Psoas muscle (tissue), 8 donors: Measurements from ENCODE around the gene SP4. TPM values are rescaled to one million over a fixed set of nuclear protein-coding genes. Genes with fewer than 3 reads are reported as not detected.

Source experiments
- ATAC-seq, 4 donors: fragments of 200-7000 bp; cut with Tn5 transposase; one replicate each; pipeline ENCODE4 v1.9.1; 2020; ENCODE audit warnings: moderate library complexity in 3 of 4, mild to moderate bottlenecking in 2 of 4
- DNase-seq, 2 donors: peaks; one replicate each; pipeline ENCODE4 v3.0.0-alpha.2; 2020
- H3K27ac ChIP-seq: fragments of 200-600 bp; one replicate; pipeline ENCODE4 v1.8.0; 2022
- H3K27me3 ChIP-seq, 3 donors: fragments of 200-600 bp in 1 of 3; one replicate each; pipeline versions ENCODE4 v1.6.1 to v1.8.0; 2013 to 2022; ENCODE audit warnings: low read length in 2 of 3, mild to moderate bottlenecking in 2 of 3, moderate library complexity in 1 of 3; ENCODE audit not compliant: insufficient read depth in 3 of 3
- H3K36me3 ChIP-seq, 2 donors: fragments of 200-600 bp in 1 of 2; one replicate each; pipeline versions ENCODE4 v1.6.1 to v1.8.0; 2013 to 2022; ENCODE audit warnings: low read depth in 1 of 2, mild to moderate bottlenecking in 1 of 2, moderate library complexity in 1 of 2; ENCODE audit not compliant: insufficient read depth in 1 of 2
- H3K4me1 ChIP-seq: fragments of 200-600 bp; one replicate; pipeline ENCODE4 v1.8.0; 2022
- H3K4me3 ChIP-seq: fragments of 200-600 bp; one replicate; pipeline ENCODE4 v1.8.0; 2022; ENCODE audit warnings: mild to moderate bottlenecking
- H3K9me3 ChIP-seq: fragments of 200-600 bp; one replicate; pipeline ENCODE4 v1.8.0; 2022
- CTCF ChIP-seq: fragments of 200-600 bp; IDR thresholded peaks from one replicate; pipeline ENCODE4 v1.8.0; 2022; ENCODE audit warnings: antibody characterized with exemption
- WGBS, 3 donors: extraction: QIAGEN DNeasy Blood & Tissue Kit; methylation state at CpG; one replicate each; pipeline versions ENCODE4 v1.1.6 to v1.1.7; 2013; 5-methylcytosine and 5-hydroxymethylcytosine counted together
- intact Hi-C, 2 donors: fragments of 100-400 bp; cut with DNase I; formaldehyde crosslinking; loops; one replicate each; pipeline versions ENCODE4 v1.11.0 to v1.14.2; 2022
- polyA plus RNA-seq, 3 donors: library from polyadenylated mRNA; stranded (reverse); fragments of 200-250 nt; gene quantifications; one replicate each; pipeline ENCODE4 v1.2.3, GENCODE V29; 2013
- total RNA-seq, 4 donors: library from RNA; stranded (reverse); fragmentation: NEBNext Ultra II Directional in 2 of 4; extraction: Animal tissue kit (Norgen Biotek cat#: 25700) in 2 of 4; gene quantifications; one replicate each; pipeline versions ENCODE4 v1.2.1 to v1.2.4, GENCODE V29; 2021 to 2023
- donor health status: healthy with polysubstance abuse.
- donor health status: DM: no; HTN: no; CAD: no; lungs with moderate emphysema.
- donor health status: Bipolar disorder and iron deficiency.
- donor health status: healthy.
- donor health status: DM: yes; HTN: yes; CAD: no.
- donor health status: DM: no; HTN: no; CAD: no.
- donor health status: DM: no; HTN: no; CAD: no.
- donor health status: DM: yes; HTN: yes; CAD: no.

SP4 gene
- total and polyA plus RNA-seq, 7 donors = 1.5 to 7.4 (median 5.7) TPM

- Histone ChIP-seq H3K4me3 (no peak overlapping the region), H3K27me3 (no peaks in the 10 kb centered on the region), H3K36me3 (no peaks in the 10 kb centered on the region), H3K27ac (no peak overlapping the region), H3K9me3 (no peaks in the 10 kb centered on the region), H3K4me1 (no peaks in the 10 kb centered on the region)
- DNase-seq (no peak), ATAC-seq (no peak)
- intact Hi-C loops = no loop called here
- TF ChIP-seq CTCF = no peak
These were observed 69.2 kb downstream of the SP4 start for GRCh38 chr7:21497072-21497471.

GRCh38 chr7:21500117-21500832 lies 72.4 kb downstream of the SP4 start:
- ATAC-seq (no peak), DNase-seq (no peak)
- intact Hi-C loops = loop anchor here in 1 of 2 donors (10.0 kb wide), 1 partner anchor 75 kb away; the partner anchor contains the start of gene SP4
- no peaks in the 10 kb centered on the region for H3K36me3 ChIP-seq
- H3K27ac ChIP-seq = no peak overlapping the region
- no peaks in the 10 kb centered on the region for H3K27me3 ChIP-seq
- no peaks in the 10 kb centered on the region for H3K4me1 ChIP-seq
- H3K9me3 ChIP-seq = no peaks in the 10 kb centered on the region
- TF ChIP-seq CTCF = no peak
- H3K4me3 ChIP-seq = no peak overlapping the region
- WGBS, 3 donors = 79 to 82% (median 81%) methylated on average over 6 of the region's 6 CpGs

GRCh38 chr7:21504021-21504420 lies 76.1 kb downstream of the SP4 start:
- Histone ChIP-seq H3K4me3 (no peak overlapping the region), H3K27ac (no peak overlapping the region), H3K36me3 (no peaks in the 10 kb centered on the region), H3K4me1 (no peaks in the 10 kb centered on the region), H3K9me3 (no peaks in the 10 kb centered on the region), H3K27me3 (no peaks in the 10 kb centered on the region)
- DNase-seq = no peak
- intact Hi-C loops = loop anchor here in 1 of 2 donors (10.0 kb wide), 1 partner anchor 79 kb away; the partner anchor contains the start of gene SP4
- WGBS, 3 donors = 87 to 95% (median 93%) methylated on average over 2 of the region's 2 CpGs
- ATAC-seq = no peak
- no peak for TF ChIP-seq CTCF

GRCh38 chr7:21507627-21508343 lies 79.9 kb downstream of the SP4 start:
- Histone ChIP-seq H3K27ac (no peak overlapping the region), H3K36me3 (peaks cover 0 to 17% of the 10 kb centered on the region in 2 donors), H3K4me1 (no peaks in the 10 kb centered on the region), H3K4me3 (no peak overlapping the region), H3K9me3 (no peaks in the 10 kb centered on the region), H3K27me3 (no peaks in the 10 kb centered on the region)
- intact Hi-C loops = loop anchor here (2.0 to 10.0 kb wide), 4 partner anchors 83 to 730 kb away; partner anchors contain the start of gene SP4 (in 1 of the 2)
- 91 to 95% (median 92%) methylated on average over 8 of the region's 8 CpGs for WGBS, 3 donors
- peak in 1 of 2 donors; percentile 19 for DNase-seq
- ATAC-seq = peak in 3 of 4 donors; percentile 63 to 86 (median 68)
- TF ChIP-seq CTCF = peak; percentile 79
